HG03354 (cell line): ENCODE data around the gene CRACDL.

ENCODE experiments used
- ATAC-seq: cut with Tn5 transposase; IDR thresholded peaks from one replicate; pipeline ENCODE4 v1.9.1; 2021; ENCODE audit warnings: mild to moderate bottlenecking; ENCODE audit not compliant: unreplicated experiment, poor library complexity, severe bottlenecking

The CRACDL gene

DNA sequence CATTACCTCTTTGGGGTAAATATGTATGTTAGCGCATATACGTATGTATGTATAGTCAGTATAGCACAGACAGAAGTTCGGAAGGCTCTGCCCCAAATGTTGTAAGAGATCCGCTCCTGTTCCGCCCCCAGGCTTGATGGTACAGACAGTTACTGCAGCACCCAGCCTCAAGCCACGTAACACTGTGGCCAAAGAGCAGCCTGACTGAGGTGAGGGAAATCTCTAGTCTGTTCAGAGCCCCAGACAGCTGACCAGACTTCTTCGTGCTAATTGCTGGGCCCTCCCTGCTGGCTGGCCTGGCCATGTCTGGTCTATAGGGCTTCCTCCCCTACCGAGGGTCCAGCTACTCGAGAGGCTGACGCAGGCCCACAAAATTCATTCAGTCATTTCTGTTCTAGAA, 7.8 kb downstream of the CRACDL start:
- ATAC-seq: no peak

DNA sequence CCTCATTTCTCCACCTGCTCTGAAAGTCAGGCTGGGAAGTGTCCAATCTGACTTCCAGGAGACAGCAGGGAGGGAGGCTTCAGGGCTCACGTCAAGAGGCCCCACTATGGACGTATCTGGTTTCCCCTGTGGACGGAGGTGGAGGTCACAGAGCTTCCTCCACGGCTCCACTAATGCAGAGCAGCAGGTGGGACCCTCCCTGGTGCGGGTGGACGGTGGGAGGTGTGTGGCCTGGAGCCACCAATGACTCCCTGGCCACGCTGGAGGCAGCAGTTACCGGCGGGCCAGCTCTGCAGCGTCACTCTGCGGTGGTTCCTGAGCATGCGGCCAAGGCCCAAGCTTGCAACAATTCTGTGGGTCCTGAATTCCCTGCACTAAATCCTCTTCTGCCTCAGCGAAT, 9.0 kb downstream of the CRACDL start:
- no peak for ATAC-seq

DNA sequence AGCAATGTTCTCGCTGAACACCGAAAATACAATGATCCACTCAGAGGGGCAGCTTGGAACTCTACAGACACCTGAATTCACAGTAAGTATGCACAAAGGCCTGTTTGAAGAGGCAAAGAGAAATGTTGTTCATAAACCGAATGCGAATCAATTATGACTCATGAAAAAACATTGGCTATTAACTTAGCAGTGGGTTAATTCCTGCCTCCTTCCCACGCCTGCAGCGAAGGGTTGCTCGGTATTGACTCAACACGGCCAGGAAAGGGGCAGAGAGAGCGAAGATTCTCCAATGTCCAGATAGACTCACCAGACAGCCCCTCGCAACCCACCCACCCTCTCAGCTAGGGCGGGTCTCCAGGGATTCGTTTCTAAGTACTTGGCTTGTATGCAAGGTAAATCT, 9.4 kb downstream of the CRACDL start:
- no peak for ATAC-seq

DNA sequence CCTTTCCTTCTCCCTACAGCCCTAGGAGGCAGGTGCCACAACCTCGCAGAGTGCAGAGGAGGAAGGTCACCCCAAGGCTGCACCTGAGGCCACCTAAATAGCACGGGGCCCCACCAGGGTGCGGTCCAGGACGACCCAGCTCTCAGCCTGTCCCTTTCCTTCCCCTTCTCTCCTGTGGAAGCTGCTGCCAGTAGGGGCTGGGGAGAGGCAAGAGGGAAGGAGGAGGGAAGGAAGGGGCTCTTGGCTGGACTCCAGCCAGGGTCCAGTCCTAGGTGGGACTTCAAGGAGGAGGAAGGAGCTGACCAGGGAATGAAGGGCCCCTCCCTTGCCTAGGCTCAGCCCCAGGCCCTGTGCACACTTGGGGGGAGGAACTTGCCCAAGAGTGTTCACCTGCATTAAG, 11.1 kb downstream of the CRACDL start:
- ATAC-seq: no peak

DNA sequence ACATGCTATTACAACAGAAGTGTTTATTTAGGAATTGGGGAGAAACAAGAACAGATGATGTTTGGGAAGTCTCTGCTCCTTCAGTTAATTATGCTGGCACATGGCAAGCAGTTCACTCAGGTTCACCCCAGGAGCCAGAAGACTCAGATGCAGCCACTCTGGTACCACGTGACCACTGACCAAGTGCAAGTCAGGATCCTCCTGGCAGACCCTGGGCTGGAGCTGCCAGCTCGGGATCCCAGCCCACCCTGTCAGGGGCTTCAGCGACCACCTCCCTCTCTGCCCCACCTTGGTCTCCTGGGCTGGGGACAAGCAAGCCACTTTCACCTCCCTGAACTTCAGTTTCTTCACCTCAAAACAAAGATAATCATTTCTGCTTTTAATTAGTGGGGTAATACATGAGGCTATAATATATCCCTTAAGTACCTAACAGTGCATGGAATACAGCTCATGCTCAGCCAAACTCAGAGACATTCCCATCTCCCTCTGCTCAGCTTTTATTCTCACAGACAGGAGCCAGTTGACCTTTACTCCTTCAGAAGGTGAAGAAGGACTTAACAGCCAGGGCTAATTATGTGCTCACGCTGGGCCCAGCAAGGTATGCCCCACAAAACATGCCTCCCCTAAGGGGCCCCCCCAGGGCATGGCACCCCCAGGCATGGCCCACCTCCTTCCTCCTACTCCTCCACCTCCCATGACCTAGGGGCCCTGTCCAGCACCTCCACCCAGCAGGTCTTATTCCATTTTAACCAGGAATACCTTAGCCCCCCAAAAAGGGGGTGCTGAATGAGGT, 11.8 kb downstream of the CRACDL start:
- ATAC-seq: no peak

DNA sequence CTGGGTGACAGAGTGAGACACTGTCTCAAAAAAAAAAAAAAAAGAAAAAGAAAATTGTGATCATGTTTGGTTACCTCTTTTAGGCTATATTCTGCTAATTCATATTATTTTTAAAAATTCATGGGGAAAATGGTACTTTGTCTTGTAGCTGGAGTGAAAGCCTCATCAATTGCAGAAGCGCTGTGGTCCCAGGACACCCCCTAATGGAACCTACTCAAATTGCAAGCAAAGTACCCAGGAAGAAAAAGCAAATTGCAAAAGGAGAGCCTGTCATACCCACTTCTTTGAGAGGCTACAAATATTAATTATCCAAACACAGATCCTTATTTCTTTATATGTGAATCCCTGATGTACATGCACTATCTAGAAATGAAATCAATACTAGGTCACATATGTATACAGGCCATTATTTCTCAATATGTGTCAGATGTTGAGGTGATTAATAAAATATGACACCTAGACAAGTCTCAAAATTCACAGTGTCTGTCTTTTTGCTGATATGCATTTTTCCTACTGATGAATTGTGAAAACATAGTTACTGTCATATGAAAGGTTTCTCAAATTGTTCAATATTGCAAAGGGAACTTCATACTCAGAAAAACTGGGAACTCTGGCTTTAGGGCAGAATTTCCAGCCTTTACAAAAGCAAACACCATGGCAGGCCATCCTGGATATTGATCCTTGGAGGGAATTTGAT, 12.6 kb downstream of the CRACDL start:
- ATAC-seq: no peak

DNA sequence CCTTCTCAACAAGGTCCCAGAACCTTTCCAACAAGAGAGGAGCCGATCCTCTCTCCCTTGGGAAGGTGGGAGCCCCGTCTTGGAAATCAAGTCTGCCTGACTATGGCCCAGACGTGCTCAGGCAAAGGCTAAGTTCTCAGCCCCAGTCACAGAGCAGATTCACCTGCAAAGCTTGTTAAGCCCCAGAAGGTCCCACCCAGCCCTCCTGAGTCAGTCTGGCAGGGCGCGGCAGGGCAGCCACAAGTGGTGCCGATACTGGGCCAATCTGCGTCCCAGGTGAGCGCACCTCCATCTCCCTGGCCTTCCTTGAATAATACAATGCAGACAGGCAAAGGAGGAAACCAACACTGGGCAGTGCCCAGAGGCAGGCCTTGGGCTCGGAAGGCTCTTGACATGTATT, 15.0 kb downstream of the CRACDL start:
- no peak for ATAC-seq

DNA sequence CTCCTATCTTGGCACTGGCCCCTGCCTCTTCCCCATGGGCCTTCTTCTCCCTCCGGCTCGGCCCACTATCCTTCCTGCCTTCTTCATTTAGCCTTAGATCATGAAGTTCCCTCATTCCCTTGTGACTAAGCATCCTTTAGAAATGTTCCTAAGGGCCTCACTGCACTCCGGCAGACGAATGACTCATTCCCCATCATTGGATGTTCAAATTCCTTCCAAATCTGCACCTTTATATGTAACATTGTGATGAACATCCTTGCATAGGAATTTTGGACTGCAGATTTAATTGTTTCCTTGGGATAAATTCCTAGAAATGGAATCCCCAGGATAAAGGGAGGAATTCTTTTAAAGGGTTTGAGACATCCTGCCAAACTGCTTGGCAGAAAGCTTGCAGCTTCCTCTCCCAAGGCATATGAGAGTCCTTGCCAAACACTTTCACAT, 19.0 kb downstream of the CRACDL start:
- ATAC-seq: no peak

DNA sequence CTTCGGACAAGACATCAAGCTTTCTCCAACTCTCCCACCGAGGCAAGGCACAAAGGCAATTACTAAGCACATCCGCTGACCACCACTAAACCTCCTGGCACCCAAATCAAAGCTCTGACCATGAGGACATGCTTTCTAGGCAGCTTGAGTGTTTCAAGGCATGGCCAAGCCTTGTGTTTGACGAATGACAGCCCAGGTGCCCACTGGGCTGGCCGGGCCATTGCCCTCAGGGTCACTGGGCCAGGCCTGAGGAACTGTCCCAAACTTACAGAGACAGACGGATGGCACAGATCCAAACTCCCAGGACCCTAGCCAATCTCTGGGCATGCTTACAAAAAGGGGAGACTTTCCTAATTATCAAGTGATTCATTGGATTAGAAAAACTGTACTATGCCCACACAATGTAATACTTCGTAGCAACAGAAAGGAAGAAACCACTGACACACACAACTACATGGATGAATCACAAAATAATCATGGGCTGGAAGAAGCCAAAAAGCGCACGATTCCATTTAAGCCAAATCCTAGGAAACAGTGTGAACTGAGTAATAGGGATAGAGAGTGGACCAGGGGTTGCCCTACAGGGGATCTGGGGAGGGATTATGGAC, 20.2 kb downstream of the CRACDL start:
- no peak for ATAC-seq

DNA sequence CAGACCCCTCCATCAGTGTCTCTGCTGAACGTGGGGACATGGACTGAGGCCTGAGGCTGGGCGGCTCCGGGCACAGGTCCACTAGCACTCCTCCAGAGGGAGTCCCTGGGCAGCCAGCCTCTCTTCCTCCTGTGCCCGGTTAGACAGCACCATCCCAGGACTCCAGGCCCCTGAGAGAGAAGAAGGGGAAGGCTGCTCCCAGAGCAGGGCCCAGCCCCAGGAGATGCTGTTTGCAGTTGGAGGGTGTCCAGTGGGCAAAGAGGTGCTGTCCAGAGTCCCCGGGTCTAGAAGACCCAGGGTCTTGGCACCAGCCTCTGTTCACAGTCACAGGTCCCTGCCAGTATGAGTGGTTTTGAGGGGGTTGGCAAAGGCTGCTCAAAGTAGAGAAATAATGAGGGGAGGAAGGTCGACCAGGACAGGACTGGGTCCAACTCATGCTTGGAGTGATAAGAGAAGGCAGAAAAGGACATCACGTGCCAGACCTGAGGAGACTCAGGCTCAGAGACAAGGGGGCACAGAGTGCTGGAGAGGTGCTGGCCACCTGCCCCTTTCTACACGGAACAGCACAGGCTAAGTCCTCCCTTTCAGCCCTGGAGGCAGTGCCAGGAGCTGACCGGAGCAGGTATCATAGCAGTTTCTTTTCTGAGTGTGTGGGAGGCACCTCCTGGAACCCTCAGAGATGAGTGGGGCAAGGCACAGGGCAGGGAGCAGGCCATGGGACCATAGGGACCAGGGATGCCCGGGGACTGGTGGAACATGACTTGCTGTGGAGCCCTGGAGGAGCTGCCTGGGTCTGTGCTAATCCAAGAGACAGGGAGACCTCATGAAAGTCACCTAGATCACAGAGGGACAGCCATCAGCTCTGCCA, 21.1 kb downstream of the CRACDL start:
- no peak for ATAC-seq

DNA sequence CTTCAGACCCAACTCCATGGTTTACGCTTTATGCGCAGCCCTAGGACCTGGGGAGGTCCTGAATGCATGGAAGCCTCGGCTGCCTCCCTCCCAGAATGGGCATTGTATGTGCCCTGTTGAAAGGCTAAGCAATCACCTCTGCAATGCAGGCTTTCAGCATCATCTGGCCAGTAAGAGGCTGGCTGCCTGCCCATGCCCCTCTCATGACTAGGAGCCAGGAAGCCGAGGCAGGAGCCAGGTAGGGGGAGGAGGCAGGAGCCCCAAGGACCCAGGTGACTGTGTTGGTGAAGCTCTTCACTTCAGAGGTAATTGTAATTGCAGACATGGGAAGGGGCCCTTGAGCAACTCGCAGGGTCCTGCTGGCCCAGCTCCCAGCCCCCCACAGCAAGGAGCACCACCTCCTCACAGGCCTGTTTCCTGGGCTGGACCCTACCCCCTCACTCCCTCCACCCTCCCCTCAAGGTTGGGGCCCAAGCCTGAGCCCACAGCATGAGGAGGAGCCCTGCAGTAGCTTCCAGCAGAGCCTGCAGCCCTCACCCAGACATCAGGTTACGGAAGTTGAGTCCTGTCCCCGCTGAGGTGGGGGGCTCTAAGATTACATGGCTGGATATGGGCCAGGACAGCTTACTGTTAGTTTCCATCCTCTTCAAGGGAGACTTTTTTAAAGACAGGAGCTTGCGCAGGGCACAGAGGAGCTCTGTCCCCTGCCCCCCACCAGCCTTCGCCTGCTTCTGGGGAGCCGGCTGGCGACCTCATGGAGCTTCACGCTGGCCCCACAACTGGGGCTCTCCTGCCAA, 21.9 kb downstream of the CRACDL start:
- ATAC-seq: no peak

DNA sequence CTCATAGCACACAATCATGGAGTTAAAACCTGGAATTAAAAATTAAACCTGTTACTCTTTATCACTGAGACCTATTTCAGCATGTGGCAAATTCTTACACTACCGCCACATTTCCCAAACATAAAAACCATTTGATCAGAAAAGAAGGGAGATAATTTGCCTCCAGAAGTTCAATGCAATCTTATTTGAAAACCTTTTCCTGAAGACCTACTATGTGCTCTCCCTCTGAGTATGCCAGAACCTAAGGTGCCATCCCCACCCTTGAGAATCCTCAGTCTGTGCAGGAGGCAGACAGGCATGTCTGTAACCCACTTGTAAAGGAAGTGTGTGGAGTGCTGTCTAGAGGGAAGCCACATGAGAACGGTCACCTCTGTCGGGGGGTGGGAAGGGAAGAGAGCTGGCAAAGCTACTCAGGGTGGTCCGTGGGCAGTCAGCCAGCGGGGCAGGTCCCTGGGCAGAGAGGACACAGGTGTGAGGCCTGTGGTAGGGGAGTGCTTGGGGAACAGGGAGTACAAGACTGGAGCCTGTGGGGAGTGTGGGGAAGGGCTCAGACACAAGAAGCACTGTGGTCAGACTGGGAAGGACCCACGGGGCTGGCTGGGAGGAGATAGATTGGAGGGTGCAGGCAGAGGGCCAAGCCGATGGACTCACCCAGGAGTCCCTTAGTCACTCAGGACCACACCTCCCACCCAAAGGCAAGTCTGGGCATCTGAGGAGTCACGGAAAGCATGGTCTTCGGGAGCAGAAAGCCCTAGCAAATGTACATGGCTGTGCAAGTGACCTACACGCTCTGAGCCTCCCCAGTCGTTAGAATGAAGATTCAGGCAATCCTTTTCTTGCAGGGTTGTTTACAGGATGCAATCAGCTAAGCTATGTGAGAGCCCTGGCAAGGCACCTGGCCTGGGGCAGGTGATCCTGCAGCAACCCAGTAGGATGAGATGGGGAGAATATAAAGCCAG, 22.8 kb downstream of the CRACDL start:
- ATAC-seq: no peak

DNA sequence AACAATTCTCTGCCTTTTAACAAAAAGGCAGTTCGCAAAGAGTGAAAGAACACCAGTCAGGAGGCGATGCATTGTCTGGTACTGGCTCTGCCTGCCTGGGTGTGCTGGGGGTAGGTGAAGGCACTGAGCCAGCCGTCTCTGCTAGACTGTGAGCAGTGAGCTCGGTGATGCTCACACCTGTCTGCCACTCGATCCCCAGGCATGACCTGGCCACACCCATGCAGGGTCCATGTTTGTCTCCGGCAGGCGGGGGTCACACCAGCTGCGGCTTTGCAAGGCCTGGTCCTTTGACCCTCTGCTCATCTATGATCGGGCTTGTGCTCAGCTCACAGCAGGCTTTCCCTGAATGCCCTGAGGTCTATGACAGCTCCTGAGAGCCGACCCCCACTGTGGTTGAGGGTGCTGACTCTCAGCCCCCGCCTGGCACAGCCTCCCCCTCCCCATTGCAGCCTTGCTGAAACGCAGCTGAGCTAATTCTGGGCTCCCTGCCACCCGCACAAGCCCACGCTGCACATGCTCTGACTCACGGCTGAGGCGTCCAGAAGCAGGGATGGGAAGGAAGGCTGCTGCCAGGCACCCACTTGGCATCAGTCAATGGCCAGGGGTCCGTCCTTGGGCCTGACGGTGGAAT, 23.7 kb downstream of the CRACDL start:
- no peak for ATAC-seq

DNA sequence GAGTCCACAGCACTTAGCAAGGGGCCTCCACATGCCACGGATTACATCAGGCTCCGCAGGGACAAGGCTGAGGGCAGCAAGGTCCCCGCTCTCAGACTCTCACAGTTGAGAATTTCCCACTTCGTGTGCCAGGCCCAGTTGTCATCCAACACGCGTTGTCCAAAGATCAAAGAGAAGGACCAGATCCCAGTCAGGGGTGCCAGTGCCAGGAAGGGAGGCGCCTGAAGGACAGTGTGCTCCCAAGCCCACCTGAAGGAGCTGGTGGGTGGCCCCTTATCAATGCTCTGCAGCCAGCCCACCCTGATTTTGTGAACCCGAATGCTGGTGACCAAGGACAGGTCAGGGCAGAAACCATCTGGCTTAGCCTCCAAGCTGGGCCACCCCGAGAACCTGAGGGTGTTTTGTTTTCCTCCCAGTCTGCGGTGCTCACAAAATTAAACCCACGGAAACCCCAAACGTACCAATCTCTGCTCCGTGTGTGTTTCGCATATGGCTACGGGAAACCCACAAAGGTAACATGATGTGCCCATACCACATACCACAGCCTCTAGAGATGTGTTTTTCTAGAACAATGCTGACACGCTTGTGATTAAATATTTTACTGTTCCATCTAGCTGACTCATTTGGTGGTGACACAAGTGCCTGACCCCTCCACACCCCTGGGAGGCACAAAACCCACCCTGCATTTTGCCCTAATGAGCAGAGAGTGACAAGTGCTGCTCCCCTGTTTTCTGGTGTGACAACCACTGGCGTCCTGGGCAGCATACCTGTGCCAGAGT, 24.5 kb downstream of the CRACDL start:
- ATAC-seq: no peak

DNA sequence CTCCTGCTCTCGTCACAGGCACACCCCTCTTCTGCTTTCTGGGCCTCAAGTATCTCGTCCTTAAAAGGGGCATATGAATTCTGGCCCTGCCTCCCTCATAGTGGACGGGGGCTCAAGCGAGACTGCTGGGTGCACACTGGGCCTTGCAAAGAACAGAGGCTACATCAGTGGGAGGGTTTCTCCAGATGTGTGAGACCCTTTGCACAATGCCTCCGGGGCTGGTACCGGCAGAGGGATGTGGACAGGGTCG, 25.0 kb downstream of the CRACDL start:
- no peak for ATAC-seq

DNA sequence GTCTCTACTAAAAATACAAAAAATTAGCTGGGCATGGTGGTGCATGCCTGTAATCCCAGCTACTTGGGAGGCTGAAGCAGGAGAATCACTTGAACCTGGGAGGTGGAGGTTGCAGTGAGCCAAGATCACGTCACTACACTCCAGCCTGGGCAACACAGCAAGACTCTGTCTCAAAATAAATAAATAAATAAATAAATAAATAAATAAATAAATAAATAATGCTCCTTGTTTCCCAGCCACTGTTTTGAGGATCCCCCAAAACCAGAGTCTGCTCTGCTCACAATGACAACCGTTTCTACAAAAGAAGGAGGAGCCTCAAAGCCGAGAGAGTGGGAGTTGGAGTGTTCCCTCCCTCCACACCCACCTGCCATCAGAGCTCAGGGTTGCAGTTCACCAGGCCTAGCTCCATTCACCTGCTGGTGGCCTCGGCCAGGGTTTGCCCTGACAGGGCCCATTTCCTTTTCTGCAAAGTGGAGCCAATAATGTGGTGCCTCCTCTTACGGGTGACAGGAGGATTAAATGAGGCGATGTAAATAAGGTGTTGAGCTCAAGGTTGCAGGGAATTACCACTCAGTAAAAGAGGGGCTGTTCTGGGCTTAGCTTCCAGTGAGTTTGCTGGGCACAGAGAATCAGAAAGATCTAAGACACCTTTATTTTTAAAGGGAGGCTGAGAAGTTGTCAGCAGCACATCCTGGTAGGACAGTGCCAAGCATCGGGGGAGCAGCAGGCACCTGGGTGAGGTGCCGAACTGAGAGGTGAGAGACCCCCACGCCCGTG, 25.5 kb downstream of the CRACDL start:
- no peak for ATAC-seq
